HG02938 (cell line): ENCODE data around the gene WNT10A.

ENCODE experiments used
- ATAC-seq: cut with Tn5 transposase; IDR thresholded peaks from one replicate; pipeline ENCODE4 v1.9.1; 2021; ENCODE audit warnings: mild to moderate bottlenecking, moderate library complexity; ENCODE audit not compliant: unreplicated experiment

The WNT10A gene

DNA sequence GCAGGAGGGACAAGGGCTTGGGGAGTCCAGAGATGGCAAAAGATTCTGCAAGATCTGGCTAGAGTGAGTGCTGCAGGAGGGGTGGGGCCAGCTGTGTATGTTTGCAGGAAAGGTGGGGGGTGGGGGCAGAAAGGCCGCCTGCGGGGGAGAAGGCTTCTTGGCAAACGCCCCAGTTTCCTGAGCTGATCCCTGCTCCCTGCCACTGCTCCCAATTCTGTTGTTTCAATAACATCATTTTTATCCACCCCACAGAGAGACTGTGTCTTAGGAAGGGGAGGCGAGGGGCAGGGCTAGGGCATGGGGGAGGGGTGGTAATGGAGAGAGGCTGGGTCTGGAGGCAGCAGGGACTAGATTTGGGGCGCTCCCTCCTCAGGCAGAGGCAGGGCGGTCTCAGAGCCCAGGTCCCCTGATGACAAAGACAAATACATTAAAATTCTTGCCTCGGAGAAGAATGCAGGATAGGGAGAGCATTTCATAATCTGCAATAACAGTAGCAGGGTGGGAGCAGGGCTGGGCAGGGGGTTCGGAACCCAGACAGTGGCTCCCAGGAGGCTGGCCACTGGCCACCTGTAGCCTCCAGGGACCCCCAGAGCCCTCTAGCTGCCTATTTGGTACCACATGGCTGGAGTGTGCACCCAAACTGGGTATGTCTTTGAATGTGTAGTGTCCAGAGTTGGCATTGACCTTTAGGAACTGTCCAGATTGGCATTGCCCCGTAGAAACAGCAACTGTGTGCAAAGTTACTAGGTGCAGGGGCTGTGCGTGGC is 23.1 kb upstream of the WNT10A start:
- ATAC-seq: no peak

DNA sequence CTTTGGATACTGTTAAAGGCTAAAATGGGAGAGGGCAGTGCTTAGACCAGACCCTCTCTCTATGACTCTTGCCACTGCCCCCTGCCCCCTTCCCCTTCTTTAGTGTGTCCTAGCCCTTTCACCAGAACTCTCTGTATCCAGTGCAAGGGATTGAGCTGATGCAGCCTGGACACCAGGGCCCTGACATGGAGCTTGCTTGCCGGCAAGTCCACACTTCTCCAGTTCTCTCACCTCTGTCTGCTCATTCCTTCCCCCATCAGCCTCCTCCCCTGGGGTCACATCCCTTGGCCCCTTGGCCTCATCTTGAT is 22.6 kb upstream of the WNT10A start:
- ATAC-seq: no peak

DNA sequence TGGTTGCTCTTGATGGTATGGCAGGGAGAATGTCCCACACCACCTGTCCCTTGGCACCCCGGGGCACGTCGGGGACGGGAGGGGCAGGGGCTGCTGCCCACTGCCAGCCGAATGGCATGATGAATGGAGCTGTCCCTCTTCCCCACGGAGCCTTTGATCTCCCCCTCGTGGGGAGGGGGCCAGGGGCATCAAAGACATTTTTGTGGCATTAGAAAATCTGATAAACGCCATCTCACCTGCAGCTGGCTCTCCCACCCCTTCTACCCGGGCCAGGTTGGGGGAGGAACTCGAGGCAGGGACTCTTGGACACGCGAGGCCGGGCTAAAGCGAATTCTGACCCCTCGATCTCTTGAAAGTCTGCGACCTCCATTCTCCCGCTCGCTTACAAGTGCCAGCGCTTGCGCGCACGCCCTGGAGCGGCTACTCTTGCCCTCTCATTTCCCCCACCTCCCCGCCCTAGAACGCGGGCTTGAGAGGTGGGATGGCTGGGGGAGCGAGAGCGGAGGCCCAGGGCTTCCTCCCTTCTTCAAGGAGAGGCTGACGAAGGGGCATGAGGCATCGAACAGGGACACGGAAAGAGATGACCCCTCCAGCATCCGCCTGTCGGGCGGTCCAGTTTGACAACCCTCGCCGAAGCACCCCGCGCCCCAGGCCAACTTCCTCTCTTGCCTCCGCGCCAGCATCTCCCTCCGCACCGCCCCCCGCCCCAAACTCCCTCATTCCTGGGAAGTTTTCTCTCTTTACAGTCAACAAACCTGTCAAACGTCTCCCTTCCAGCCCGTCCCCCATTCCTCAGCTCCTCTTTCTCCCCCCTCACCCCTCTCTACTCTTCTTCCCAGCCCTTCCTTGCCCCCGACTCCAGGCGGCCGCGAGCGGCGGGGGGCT is 21.7 kb upstream of the WNT10A start:
- ATAC-seq: no peak

DNA sequence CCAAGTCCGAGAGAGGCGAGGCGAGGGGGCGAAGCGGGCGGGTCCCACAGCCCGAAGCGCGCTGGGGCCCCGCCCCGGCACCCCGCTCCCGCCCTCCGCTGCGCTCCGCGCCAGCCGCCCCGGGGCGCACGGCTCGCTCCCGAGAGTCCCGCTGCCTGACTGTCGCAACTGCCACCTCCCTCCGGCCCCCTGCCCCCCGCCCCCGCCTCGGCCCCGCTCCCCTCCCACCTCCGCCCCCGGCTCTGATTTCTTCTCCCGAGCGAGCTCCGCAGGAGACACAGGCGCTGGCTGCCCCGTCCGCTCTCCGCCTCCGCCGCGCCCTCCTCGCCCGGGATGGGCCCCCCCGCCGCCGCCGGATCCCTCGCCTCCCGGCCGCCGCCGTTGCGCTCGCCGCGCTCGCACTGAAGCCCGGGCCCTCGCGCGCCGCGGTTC is 21.1 kb upstream of the WNT10A start, which contains the start of gene WNT6:
TSS of gene WNT6 (plus strand) at position 250 of the 432 bp plus-strand sequence. CDS start 233 bp downstream, outside the sequence.
- no peak for ATAC-seq

DNA sequence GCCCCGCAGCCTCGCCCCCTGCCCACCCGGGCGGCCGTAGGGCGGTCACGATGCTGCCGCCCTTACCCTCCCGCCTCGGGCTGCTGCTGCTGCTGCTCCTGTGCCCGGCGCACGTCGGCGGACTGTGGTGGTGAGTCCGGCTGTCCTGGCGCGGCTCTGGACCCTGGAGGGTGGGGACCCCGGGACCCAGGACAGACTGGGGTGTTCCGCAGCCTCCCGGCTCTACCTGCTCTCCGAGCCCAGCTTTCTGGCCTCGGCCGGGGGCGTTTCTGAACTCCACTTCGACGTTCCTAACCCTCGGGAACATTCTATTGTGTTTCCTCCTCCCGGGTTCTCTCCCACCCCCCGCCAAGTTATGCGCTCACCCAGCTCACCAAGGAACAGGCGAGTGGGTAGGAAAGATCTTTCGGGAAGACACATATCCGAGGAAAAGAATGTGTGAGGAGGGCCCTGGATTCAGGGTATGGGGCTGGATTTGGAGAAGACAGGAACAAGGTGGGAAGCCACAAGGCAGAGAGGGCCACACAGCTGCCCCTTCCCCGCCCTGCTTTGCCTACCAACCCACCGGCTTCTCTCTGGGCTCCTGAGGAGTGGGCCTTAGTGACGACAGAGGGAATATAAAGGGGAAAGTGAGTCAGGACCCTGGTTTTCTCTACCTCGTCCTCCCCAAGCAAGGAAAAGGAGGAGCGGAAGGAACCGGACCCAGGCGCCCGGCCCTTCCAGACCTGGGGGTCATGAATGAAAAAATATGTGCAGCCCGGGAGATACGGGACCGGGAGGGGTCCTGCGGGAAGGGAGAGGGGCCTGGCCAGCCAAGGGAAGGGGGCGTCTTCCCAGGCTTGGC is 20.4 kb upstream of the WNT10A start:
- no peak for ATAC-seq

DNA sequence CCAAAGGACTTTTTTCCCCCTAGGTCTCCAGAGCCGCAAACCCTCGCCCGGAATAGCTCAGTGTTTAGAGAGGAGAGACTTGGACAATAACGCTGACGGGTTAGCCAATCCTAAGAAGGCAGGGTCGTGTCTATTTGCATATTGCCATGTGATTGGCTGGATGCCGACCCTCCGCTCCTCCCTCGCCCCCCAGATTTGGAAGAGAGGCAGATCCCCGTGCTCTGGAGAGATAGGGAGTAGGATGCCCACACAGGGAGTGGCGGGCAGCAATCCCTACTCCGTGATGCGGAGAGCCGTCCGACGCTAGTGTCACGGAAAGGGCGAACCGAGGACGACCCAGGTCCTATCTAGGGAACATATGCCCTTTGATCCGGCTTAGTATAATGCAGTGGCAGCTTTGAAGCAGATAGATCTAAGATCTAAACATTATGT is 19.7 kb upstream of the WNT10A start:
- no peak for ATAC-seq

DNA sequence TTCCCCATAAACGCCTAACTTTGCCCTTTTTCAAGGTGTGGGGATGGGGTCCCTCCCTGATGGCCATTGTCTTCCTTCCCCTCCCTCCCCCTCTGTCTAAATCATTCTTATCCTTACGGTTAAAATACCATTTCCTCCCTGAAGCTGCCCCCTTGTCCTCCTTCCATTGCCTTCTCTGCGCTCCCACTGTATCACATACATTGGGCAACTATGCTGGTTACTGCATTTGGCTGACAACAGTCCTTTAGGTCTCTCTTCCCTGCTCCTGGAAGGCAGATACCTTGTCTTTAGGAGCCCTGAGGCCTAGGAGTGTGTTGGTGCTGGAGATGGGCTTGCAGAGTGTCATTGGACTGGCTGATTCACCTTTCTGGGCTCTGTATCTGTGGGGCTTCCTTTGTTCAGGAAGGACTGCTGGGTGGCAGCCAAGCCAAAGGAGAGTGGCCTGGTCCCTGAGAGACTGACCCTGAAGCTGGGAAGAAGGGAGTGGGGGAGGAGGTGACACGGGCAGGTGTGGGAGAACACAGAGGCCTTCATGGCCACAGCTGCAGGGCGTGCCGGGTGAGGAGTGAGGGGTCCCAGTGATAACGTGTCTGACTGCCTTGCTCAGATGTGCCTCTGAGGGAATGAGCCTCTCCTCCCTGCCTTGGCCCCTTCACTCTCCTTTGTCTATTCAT is 18.9 kb upstream of the WNT10A start:
- ATAC-seq: no peak

DNA sequence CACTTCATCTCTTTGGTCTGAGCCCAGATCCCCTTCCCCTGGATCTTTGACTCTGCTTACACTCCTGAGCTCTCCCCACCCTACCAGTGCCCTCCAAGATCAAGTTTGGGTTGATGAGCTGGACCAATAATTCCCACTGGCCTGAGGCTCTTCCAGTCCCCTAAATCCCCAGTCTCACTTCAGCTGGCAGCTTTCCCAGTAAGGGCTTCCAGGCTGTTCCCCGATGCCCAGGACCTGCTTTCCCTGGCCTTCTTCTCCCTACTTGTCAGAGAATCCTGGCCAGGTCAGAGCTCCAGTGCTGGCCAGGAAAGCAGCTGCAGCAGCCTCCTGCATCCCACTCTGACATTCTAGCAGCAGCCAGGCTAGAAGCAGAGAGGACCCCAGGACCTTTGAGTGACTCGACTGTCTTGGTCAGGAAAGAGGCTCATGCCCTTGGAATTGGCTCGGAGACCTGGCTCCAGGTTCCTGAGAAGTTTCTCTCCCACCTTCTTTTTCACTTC is 17.6 kb upstream of the WNT10A start:
- no peak for ATAC-seq

DNA sequence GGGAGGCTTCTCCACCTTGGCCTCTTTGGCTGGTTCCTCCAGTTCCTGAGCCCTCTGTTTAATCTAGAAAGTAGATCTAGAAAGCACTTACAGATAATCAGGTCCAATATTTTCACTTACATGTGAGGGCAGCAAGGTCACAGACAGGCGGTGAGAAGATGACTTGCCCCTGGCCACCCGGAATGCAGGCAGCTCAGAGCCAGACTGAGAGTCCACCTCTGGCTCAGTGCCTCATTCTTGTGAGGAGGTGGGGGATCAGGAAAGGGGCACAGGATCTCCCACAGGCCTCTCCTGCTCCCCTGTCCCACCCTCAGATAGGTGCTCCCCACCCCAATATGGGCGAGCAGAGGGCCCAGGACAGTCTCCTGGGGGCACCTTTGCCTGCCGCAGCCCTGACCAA is 15.3 kb upstream of the WNT10A start:
- no peak for ATAC-seq

DNA sequence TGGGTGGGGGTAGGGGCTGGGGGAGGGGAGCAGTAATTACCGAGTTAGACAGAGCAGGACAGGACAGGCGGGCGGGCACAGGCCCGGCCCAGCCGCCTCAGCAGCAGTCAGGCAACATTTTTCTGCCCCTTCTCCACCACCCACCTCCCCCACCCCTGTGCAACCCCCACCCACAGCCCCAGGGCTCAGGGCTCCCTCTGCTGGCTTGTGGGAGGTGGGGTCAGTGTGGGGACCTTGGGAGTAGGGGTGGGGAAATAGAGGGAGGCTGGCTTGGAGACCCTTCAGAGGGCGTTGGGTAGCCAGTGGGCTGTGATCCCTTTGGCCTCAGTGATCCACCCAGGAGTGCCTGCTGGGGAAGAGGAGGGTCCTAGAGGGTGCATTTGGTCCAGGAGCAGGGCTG is 14.7 kb upstream of the WNT10A start:
- ATAC-seq: no peak

DNA sequence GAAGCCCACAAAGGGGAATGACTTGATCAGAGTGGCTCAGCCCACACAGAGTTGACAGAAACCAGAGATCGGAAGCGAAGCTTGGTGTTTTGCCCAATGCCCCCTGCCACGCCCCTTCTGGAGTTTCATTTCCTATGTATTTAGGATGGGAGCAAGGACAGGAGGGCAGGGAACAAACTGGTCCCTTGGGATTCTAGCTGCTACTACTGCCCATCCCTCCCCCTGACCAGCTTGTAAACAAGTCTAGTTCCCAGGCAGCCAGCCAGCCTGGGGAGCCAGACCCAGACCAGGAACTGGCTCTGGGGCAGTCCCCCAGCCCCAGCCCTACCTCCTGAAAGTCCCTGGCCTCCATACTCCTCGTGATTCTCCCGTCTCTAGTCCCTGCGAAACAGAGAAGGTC is 12.8 kb upstream of the WNT10A start:
- no peak for ATAC-seq

DNA sequence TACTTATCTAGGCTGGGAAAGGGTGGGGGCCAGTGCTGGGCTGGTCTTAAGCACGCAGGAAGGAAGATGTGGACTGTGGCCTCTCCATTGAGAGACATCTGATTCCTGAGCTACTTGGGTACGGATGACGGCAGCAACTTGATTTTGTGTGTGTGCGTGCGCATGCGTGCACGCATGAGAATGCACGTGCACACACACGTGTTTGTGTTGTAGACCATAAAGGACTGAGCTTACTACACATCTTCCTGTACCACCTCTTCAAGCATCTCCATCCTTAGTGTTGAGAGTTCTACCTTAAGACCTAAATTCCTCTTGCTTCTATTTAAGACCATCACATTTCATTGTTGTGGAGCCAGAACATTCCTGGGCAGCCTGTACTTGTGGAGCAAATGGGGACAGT is 11.6 kb upstream of the WNT10A start:
- no peak for ATAC-seq

DNA sequence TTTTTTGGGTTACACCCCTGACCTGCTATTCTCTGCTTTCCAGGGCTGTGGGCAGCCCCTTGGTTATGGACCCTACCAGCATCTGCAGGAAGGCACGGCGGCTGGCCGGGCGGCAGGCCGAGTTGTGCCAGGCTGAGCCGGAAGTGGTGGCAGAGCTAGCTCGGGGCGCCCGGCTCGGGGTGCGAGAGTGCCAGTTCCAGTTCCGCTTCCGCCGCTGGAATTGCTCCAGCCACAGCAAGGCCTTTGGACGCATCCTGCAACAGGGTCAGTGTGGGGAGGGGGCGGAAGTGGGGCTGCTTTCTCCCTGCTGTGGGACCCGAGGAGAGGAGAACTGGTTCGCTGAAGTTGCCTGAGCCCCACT is 9.7 kb upstream of the WNT10A start:
- no peak for ATAC-seq

DNA sequence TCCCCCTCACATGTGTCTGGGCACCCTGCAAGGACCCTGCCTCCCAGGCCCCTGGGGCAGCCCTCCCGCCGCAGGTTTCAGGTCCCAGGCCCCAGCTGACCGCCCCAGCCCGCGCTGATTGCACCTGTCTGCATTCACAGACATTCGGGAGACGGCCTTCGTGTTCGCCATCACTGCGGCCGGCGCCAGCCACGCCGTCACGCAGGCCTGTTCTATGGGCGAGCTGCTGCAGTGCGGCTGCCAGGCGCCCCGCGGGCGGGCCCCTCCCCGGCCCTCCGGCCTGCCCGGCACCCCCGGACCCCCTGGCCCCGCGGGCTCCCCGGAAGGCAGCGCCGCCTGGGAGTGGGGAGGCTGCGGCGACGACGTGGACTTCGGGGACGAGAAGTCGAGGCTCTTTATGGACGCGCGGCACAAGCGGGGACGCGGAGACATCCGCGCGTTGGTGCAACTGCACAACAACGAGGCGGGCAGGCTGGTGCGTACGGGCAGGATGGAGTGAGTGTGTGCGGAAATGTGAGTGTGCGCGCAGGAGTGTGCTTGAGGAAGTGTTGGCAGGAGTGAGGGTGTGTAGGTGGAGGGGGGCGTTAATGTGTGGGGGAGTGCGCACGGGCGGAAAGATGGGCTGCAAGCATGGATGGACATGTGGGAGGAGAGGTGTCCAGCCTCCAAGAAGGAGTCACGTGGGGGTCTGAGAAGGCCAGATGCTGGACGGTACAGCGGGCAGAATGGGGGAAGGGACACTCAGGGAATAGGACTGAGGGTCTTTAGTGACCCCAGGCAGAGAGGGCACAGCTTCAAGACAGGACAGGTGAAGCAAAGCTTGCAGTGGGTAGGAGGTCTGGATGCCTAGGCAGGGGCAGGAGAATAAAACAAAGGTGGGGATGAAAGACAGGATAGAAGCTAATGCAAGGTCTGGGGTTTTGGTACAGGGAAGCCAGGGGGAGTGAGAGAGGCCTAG is 9.0 kb upstream of the WNT10A start:
- no peak for ATAC-seq

DNA sequence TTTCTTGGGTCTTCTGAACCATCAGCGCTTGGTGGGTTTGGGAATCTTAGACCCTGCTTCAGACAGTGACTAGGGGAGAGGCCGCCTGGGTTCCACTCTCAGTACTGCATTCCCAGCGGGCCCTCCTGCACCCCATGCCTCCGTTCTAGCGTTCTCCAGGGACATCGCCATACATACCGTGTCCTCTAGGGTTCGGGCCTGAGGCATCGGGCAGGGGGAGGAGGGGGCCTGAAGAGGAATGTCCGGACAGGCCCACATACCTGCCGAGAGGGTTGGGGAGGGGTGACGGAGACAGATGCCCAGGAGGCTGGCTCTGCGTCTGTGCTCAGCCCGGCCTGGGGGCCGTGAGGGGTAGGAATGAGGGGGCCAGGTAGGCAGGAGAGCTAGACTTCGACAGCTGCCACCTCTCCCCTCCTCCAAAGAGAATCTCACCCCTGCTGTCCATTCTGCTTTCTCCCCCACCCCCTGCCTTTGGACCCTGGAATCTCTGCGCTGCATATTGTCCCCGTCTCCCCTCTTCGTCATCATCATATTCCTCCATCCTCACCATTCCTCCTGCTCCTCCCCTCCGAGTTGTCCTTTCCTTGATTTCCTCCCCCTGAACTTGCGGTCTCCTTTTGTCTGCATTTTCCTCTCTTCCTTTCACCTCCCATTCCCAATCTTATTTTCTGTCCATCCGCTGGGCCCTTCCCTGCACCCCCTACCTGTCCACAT is 7.8 kb upstream of the WNT10A start:
- ATAC-seq: no peak

DNA sequence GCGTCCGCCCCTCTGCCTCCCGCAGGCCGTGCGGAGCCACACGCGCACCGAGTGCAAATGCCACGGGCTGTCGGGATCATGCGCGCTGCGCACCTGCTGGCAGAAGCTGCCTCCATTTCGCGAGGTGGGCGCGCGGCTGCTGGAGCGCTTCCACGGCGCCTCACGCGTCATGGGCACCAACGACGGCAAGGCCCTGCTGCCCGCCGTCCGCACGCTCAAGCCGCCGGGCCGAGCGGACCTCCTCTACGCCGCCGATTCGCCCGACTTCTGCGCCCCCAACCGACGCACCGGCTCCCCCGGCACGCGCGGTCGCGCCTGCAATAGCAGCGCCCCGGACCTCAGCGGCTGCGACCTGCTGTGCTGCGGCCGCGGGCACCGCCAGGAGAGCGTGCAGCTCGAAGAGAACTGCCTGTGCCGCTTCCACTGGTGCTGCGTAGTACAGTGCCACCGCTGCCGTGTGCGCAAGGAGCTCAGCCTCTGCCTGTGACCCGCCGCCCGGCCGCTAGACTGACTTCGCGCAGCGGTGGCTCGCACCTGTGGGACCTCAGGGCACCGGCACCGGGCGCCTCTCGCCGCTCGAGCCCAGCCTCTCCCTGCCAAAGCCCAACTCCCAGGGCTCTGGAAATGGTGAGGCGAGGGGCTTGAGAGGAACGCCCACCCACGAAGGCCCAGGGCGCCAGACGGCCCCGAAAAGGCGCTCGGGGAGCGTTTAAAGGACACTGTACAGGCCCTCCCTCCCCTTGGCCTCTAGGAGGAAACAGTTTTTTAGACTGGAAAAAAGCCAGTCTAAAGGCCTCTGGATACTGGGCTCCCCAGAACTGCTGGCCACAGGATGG is 7.1 kb upstream of the WNT10A start:
- no peak for ATAC-seq

DNA sequence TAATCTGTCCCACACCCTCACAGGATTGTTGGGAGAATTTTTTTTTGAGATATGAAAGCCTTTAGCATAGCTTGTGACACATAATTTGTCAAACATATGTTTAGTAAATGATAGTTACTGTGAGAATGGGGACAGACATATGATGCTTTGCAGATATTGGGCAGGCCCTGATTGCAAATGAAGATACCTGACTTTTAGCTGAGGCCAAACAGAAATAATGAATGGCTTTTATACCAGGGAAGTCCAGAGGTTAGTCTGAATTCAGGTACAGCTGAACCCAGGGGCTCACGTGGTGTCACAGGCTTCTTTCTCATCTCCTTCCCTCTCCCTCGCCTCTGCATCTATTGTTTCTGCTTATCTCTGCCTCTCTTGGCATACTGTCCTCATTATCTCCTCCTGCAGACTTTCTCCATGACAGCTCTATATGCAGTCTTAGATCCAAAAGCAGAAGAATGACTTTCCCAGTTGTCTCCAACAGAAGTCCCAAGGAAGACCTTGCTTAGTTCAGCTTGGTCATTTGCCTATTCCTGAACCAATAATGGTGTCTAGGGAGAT is 4.9 kb upstream of the WNT10A start:
- ATAC-seq: no peak
